ENCODE data around the gene RASGRF2.

RASGRF2 gene

GRCh38 chr5:80955082-80955590 lies 5.0 kb upstream of the RASGRF2 start:
- DNase-seq (ENCODE audit: low read depth) = no peak

DNA sequence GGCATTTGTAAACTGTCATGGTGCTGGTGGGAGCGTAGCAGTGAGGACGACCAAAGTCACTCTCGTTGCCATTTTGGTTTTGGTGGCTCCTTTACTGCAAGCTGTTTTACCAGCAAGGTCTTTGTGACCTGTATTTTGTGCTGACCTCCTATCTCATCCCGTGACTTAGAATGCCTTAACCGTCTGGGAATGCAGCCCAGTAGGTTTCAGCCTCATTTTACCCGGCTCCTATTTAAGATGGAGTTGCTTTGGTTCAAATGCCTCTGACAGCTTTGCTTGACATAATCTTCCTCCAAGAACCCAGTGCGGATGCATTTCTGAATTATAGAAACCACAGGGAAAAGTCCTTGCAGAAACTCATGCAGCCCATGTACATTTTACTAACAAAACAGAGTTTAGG lies 3.9 kb upstream of the RASGRF2 start:
- no peak for DNase-seq (ENCODE audit: low read depth)

- DNase-seq (ENCODE audit: low read depth) = no peak
Measured at GRCh38 chr5:80957031-80957761, 3.0 kb upstream of the RASGRF2 start.

DNA sequence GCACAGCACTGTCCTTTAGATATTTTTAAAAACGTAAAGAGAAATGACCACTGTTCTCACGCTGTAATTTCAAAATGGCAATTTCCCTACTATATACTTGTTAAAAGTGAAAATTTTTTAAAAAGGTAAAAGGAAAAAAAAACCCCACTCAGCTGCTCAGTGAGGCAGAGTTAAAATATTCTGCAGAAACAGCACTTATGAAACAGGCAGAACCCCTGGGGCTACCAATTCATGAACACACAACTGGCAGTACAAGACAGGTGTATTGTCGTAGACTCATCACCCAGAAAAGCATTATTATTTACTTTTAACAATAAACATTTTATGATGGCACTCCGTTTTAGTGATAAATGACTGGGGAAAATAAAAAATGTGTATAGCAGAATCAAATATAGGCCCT lies 1.5 kb upstream of the RASGRF2 start:
- no peak for DNase-seq (ENCODE audit: low read depth)

- no peak for DNase-seq (ENCODE audit: low read depth)
Measured at GRCh38 chr5:80959138-80959537, 1.0 kb upstream of the RASGRF2 start.

- DNase-seq (ENCODE audit: low read depth) = peak; percentile 44
Measured at GRCh38 chr5:80960531-80961375, 590 bp downstream of the RASGRF2 start.

DNA sequence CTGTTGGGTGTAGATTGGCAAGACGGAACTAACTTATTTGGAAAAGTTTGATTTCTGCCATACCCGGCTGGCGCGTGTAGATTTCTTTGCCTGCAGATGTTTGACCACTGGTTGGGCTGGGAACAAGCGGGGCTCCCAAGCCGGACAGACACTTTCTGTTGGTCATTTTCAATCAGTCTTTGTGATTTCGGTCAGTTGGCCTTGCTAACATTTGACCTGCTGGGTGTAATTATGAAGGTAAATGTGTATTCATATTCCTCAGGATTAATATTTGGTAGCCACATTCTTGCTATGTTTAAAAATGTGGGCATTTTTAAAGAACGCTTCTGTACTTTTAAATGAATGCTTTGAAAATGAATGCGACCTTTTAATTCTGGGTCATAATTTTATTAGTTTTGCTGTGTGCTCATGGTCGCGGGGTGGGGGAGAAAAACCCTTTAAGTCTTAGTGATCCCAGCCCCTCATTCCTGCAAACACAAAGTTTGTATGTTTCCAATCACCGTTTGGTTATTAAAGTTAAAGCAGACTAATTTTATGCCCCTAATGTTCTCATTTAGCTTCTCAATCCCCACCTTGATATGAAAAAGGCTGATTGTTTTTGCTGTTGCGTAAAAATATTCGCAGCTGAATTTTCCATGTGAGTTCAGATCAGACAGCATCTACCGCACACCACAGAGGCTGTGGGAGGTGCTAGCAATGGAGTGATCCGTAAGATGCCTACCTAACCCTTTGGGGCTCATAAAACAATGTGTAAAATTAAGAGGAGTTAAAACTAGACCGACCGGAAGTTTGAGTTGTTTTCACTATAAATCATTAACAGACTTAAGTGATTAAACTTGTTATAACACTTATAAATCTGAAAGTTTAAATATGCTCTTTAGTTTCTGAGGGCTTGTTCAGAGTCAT lies 1.5 kb downstream of the RASGRF2 start:
- peak; percentile 23 for DNase-seq (ENCODE audit: low read depth)

- DNase-seq (ENCODE audit: low read depth) = no peak
Measured at GRCh38 chr5:80962630-80963520, 2.7 kb downstream of the RASGRF2 start.

DNA sequence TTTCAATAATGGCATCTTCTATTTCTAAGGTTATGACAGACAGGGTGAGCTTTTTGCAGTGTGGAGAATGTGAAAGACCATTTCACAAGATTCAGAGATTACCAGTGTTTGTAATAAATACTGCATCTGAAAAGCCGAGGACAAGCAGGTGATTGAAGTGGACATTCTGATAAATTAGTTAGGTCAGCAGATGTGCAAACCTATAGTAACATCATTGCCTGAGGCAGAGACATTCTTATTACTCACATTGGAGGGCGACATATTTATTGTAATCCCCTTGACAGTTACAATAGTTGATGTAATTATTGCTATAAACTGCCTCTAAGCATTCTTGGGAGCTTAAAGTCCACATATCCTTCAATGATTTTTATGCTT lies 3.3 kb downstream of the RASGRF2 start:
- DNase-seq (ENCODE audit: low read depth) = no peak

GRCh38 chr5:80963966-80964481 lies 3.9 kb downstream of the RASGRF2 start:
- DNase-seq (ENCODE audit: low read depth) = no peak

- DNase-seq (ENCODE audit: low read depth) = no peak
Measured at GRCh38 chr5:80964491-80964890, 4.3 kb downstream of the RASGRF2 start.

GRCh38 chr5:80964919-80965318 lies 4.8 kb downstream of the RASGRF2 start:
- DNase-seq (ENCODE audit: low read depth) = no peak

GRCh38 chr5:80967500-80968181 lies 7.5 kb downstream of the RASGRF2 start:
- DNase-seq (ENCODE audit: low read depth) = no peak

- no peak for DNase-seq (ENCODE audit: low read depth)
Measured at GRCh38 chr5:80973027-80973426, 12.9 kb downstream of the RASGRF2 start.

DNA sequence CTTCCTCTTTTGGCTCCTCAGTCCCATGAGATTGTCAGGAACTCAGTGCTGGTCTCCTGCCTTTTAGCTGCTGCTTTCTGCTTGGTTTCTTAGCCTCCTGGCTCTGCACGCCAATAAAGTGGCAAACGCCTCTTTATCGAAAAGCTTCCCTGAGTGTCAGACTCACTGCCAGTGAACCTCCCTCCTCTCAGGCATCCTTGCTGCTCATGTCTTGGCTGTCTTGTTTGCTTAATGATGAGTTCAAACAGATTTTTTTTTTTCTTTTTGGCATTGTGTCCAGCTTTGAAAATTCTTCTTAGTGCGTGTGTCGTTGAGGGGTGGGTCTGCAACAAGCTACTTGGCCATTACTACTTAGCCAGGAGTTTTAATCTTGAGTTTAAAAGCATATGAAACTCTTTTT lies 14.9 kb downstream of the RASGRF2 start:
- DNase-seq (ENCODE audit: low read depth) = no peak

- no peak for DNase-seq (ENCODE audit: low read depth)
Measured at GRCh38 chr5:80976985-80977384, 16.8 kb downstream of the RASGRF2 start.

- DNase-seq (ENCODE audit: low read depth) = no peak
Measured at GRCh38 chr5:80977764-80978163, 17.6 kb downstream of the RASGRF2 start.

DNA sequence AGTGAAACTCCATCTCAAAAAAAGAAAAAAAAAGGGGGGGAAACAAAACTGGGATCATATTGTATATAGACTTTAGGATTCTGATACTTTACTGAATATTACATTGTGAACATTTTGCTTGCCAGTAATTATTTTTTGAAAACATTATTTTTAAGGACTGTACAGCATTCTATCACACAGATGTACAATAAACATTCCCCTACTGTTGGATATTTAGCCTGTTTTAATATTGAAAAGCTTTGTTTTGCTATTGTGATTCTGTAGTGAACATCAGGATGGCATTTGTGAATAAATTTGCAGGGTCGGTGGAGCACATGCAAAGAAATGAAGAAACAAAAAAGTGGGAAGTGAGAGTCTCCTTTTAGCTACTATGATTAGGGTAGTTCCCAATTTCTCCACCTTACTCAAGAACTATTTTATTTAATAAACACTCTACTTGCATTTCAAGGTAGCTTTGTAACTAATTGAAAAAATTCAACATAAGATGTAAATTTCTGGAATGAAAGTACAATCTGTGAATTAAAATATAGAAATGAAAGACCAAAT lies 18.7 kb downstream of the RASGRF2 start:
- DNase-seq (ENCODE audit: low read depth) = no peak

DNA sequence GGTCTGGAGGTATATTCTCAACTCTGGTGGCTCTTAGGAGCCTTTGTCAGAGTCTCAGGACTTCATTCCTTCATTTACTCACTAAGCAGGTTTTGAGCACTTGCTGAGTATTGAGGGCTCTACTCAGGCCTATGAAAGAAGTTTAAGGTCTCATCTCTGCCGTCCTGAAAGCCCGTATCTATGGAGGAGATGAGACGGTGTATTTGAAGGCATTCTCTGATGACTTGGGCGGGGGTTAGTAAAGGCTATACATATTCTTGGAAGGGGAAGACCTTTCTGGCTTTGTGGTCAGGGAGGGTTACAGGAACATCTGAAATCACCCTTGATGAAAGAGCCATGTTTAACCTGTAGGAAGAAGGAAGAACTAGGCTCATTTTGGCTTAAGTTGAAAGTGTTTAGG lies 21.9 kb downstream of the RASGRF2 start:
- no peak for DNase-seq (ENCODE audit: low read depth)

GRCh38 chr5:80985600-80986228 lies 25.6 kb downstream of the RASGRF2 start:
- no peak for DNase-seq (ENCODE audit: low read depth)

Measured in activated T-helper 9 cell treated with anti-CD3 and anti-CD28 coated beads, Interleukin-2, amount 50 U/mL, for 16 hours (primary cell).